Thoracic aorta (tissue), 2 donors: ENCODE measurements around the gene FBLN7. TPM values are rescaled to one million over a fixed set of nuclear protein-coding genes. Genes with fewer than 3 reads are reported as not detected.
A peak's percentile ranks its signal among the peaks of the same experiment; 100 is the strongest.

Experiments used
- ATAC-seq: fragments of 150-250 bp; one replicate; pipeline ENCODE4 v1.8.0; 2017; ENCODE audit warnings: low read depth; ENCODE audit not compliant: insufficient number of reproducible peaks, low FRiP score
- DNase-seq: peaks from one replicate; pipeline ENCODE4 v3.0.0-alpha.2; 2020; ENCODE audit warnings: low spot score
- H3K27ac ChIP-seq, 2 donors: fragments of 200-600 bp; sonication (generic); 1 replicate in 1 of 2; 2 replicates in 1 of 2; pipeline ENCODE4 v1.5.1; 2016; ENCODE audit warnings: mild to moderate bottlenecking in 2 of 2, moderate library complexity in 2 of 2
- H3K27me3 ChIP-seq: fragments of 200-600 bp; sonication (generic); replicated peaks from 2 replicates; pipeline ENCODE4 v1.6.0; 2016; ENCODE audit warnings: mild to moderate bottlenecking; ENCODE audit not compliant: insufficient read depth
- H3K36me3 ChIP-seq: fragments of 200-600 bp; sonication (generic); one replicate; pipeline ENCODE4 v1.5.1; 2016
- H3K4me1 ChIP-seq, 2 donors: fragments of 200-600 bp; sonication (generic); 1 replicate in 1 of 2; 2 replicates in 1 of 2; pipeline versions ENCODE4 v1.5.1 to v1.6.0; 2016; ENCODE audit warnings: low read depth in 2 of 2, mild to moderate bottlenecking in 1 of 2; ENCODE audit not compliant: control insufficient read depth in 1 of 2
- H3K4me3 ChIP-seq: fragments of 200-600 bp; sonication (generic); 2 replicates; pipeline ENCODE4 v1.5.1; 2016; ENCODE audit warnings: mild to moderate bottlenecking
- H3K9me3 ChIP-seq: fragments of 200-600 bp; sonication (generic); 2 replicates; pipeline ENCODE4 v1.5.1; 2016
- total RNA-seq, 2 donors: library from RNA; depleted of rRNA; stranded (reverse); fragments of >200 nt; gene quantifications; one replicate each; pipeline versions ENCODE4 v1.1.0 to v1.2.3, GENCODE V29; 2016
- TF ChIP-seq, protein P1 (sequence below): fragments of 200-600 bp; sonication (generic); IDR thresholded peaks from one replicate; pipeline ENCODE4 v1.5.1; 2019; ENCODE audit warnings: antibody characterized with exemption

FBLN7 gene
- total RNA-seq, 2 donors from 2014 or later = 5.1 to 15.6 TPM

DNA sequence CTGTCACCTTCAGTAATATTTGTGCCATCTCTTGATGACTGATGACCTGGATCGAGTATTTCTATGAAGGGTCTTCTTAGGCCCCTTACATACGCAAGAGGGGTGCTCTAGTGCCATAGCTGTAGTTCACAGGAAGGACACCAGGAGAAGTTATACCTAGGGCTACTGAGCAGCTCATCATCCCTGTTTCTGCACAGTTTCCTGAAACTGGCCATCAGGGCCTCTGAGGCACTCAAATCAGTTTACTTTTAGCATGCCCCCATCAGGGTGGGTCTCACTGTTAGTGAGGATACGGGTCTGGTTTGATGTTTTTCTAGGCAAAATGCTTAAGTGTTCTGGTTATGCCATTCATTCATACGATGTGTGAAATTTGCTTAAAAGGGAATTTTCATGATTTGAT lies 20.0 kb upstream of the FBLN7 start:
- H3K4me3 ChIP-seq = no peak overlapping the region
- no peak for ATAC-seq
- no peaks in the 10 kb centered on the region for H3K27me3 ChIP-seq
- no peaks in the 10 kb centered on the region for H3K9me3 ChIP-seq
- no peak for DNase-seq
- H3K4me1 ChIP-seq = no peaks in the 10 kb centered on the region
- H3K27ac ChIP-seq = no peak overlapping the region
- TF ChIP-seq, protein P1, sequence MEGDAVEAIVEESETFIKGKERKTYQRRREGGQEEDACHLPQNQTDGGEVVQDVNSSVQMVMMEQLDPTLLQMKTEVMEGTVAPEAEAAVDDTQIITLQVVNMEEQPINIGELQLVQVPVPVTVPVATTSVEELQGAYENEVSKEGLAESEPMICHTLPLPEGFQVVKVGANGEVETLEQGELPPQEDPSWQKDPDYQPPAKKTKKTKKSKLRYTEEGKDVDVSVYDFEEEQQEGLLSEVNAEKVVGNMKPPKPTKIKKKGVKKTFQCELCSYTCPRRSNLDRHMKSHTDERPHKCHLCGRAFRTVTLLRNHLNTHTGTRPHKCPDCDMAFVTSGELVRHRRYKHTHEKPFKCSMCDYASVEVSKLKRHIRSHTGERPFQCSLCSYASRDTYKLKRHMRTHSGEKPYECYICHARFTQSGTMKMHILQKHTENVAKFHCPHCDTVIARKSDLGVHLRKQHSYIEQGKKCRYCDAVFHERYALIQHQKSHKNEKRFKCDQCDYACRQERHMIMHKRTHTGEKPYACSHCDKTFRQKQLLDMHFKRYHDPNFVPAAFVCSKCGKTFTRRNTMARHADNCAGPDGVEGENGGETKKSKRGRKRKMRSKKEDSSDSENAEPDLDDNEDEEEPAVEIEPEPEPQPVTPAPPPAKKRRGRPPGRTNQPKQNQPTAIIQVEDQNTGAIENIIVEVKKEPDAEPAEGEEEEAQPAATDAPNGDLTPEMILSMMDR = no peak
- peaks cover 5% of the 10 kb centered on the region for H3K36me3 ChIP-seq

DNA sequence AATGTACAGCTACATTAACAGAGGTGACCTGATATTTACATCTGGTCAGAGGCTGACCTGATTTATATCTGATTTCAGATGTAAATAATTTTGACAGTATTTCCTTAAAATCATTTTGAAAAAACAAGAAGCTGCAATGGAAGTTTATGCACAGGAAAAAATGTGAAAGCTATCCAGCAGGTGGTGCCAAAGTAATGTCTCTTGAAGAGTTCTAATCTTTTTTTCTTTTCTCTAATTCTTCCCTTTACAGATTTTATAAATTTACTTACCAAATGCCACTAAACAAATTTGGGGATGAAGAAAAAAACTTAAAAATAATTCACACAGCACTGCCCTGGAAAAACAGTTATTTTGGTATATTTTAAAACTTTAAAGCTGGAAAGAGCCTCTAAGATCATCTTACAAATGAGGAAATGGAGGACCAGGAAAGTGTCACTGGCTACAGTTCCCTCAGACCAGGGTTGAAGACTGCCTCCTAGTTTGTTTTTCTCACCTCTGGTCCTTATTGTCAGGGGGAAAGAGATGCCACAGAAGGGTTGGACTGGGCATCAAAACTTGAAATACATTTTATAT lies 16.4 kb upstream of the FBLN7 start:
- DNase-seq (no peak), ATAC-seq (no peak)
- H3K36me3 ChIP-seq = peaks cover 2% of the 10 kb centered on the region
- no peaks in the 10 kb centered on the region for H3K4me1 ChIP-seq
- H3K4me3 ChIP-seq = no peak overlapping the region
- H3K27ac ChIP-seq = no peak overlapping the region
- TF ChIP-seq, protein P1 = peak; percentile 52
- no peaks in the 10 kb centered on the region for H3K27me3 ChIP-seq
- no peaks in the 10 kb centered on the region for H3K9me3 ChIP-seq

GRCh38 chr2:112129060-112129459 lies 9.1 kb upstream of the FBLN7 start:
- Histone ChIP-seq H3K27me3 (no peaks in the 10 kb centered on the region), H3K9me3 (peaks cover 3% of the 10 kb centered on the region), H3K36me3 (no peaks in the 10 kb centered on the region), H3K4me3 (no peak overlapping the region), H3K4me1 (no peaks in the 10 kb centered on the region), H3K27ac (no peak overlapping the region)
- ATAC-seq = no peak
- TF ChIP-seq, protein P1 = no peak
- no peak for DNase-seq

GRCh38 chr2:112133344-112133743 lies 4.8 kb upstream of the FBLN7 start:
- DNase-seq (no peak), ATAC-seq (no peak)
- Histone ChIP-seq H3K36me3 (no peaks in the 10 kb centered on the region), H3K4me1 (peaks cover 0 to 8% of the 10 kb centered on the region in 2 donors), H3K4me3 (no peak overlapping the region), H3K27me3 (no peaks in the 10 kb centered on the region), H3K9me3 (peaks cover 3% of the 10 kb centered on the region), H3K27ac (no peak overlapping the region)
- TF ChIP-seq, protein P1 = no peak

GRCh38 chr2:112134120-112134519 lies 4.1 kb upstream of the FBLN7 start:
- Histone ChIP-seq H3K4me1 (peaks cover 0 to 8% of the 10 kb centered on the region in 2 donors), H3K4me3 (no peak overlapping the region), H3K27me3 (no peaks in the 10 kb centered on the region), H3K36me3 (no peaks in the 10 kb centered on the region), H3K9me3 (peaks cover 3% of the 10 kb centered on the region), H3K27ac (no peak overlapping the region)
- DNase-seq (no peak), ATAC-seq (no peak)
- TF ChIP-seq, protein P1 = no peak
